GM18873 (cell line): ENCODE measurements around the gene SMG6.

Experiments used
- ATAC-seq: cut with Tn5 transposase; IDR thresholded peaks from one replicate; pipeline ENCODE4 v1.9.1; 2021; ENCODE audit warnings: mild to moderate bottlenecking, moderate library complexity, moderate number of reproducible peaks; ENCODE audit not compliant: unreplicated experiment, low FRiP score

The SMG6 gene

GRCh38 chr17:2113279-2113622 lies 190.3 kb downstream of the SMG6 start:
- ATAC-seq: no peak

- ATAC-seq: no peak
Observed at GRCh38 chr17:2111691-2112090, 191.9 kb downstream of the SMG6 start.

GRCh38 chr17:2110436-2110835 lies 193.1 kb downstream of the SMG6 start:
- no peak for ATAC-seq

GRCh38 chr17:2108170-2108569 lies 195.4 kb downstream of the SMG6 start:
- no peak for ATAC-seq

GRCh38 chr17:2107506-2107905 lies 196.1 kb downstream of the SMG6 start:
- no peak for ATAC-seq

- ATAC-seq: no peak
Observed at GRCh38 chr17:2107050-2107449, 196.5 kb downstream of the SMG6 start.

- ATAC-seq: no peak
Observed at GRCh38 chr17:2106308-2106955, 197.2 kb downstream of the SMG6 start.

- no peak for ATAC-seq
Observed at GRCh38 chr17:2105663-2106062, 197.9 kb downstream of the SMG6 start.

GRCh38 chr17:2102931-2103809 lies 200.4 kb downstream of the SMG6 start:
- ATAC-seq: no peak

GRCh38 chr17:2101448-2102257 lies 201.9 kb downstream of the SMG6 start:
- no peak for ATAC-seq

GRCh38 chr17:2095536-2095910 lies 208.1 kb downstream of the SMG6 start:
- ATAC-seq: no peak

- no peak for ATAC-seq
Observed at GRCh38 chr17:2094891-2095535, 208.6 kb downstream of the SMG6 start.

GRCh38 chr17:2093349-2093748 lies 210.2 kb downstream of the SMG6 start:
- no peak for ATAC-seq

GRCh38 chr17:2092253-2092652 lies 211.3 kb downstream of the SMG6 start:
- ATAC-seq: no peak

GRCh38 chr17:2090804-2091534 lies 212.6 kb downstream of the SMG6 start:
- no peak for ATAC-seq

GRCh38 chr17:2090210-2090641 lies 213.4 kb downstream of the SMG6 start:
- ATAC-seq: no peak

GRCh38 chr17:2089021-2089422 lies 214.6 kb downstream of the SMG6 start:
- ATAC-seq: no peak

GRCh38 chr17:2087597-2088211 lies 215.9 kb downstream of the SMG6 start:
- peak; percentile 32 for ATAC-seq

GRCh38 chr17:2086306-2086705 lies 217.3 kb downstream of the SMG6 start:
- no peak for ATAC-seq

GRCh38 chr17:2085648-2085949 lies 218.0 kb downstream of the SMG6 start:
- ATAC-seq: no peak
